ENCODE results near the gene POLD2. TPM values are rescaled to one million over a fixed set of nuclear protein-coding genes. Genes with fewer than 3 reads are reported as not detected.

Gene POLD2
- total and polyA plus RNA-seq, 2 of the 4 experiments (the other 2 are of a cell fraction), result 142 to 163 TPM

- no peak for TF ChIP-seq MAZ (IDR thresholded peaks at IDR 0.05; ENCODE audit: borderline replicate concordance, low read depth, low read length)
- no TSS peak for BruUV-seq (replicated peaks)
- H2BK20ac ChIP-seq (ENCODE audit: low read depth, low read length), result no peak overlapping the region
- H2AFZ ChIP-seq (replicated peaks; ENCODE audit: low read length, poor library complexity), result no peak overlapping the region
- no peak overlapping the region for H3K4me2 ChIP-seq (ENCODE audit: low read depth, low read length)
- H3K56ac ChIP-seq (ENCODE audit: extremely low read depth, insufficient read depth, low read length), result no peak overlapping the region
- no peak overlapping the region for H2AK9ac ChIP-seq (replicated peaks; ENCODE audit: low read depth, low read length, poor library complexity)
- no peaks in the 10 kb centered on the region for H4K20me1 ChIP-seq (ENCODE audit: insufficient read depth, low read length)
- intact Hi-C loops (cut with micrococcal nuclease), result no loop called here
- H3K4ac ChIP-seq (ENCODE audit: low read depth, low read length), result no peak overlapping the region
- H3K79me1 ChIP-seq (ENCODE audit: low read depth in 1 of 2, low read length in 2 of 2), result no peaks in the 10 kb centered on the region
- no peak overlapping the region for H3K9ac ChIP-seq (ENCODE audit: low read depth, low read length)
- in situ Hi-C loops (cut with MboI; ENCODE audit: low sequenced_read_pairs), result no loop called here
- ATAC-seq (ENCODE audit: low read depth) (no peak), DNase-seq (no peak)
- H3K23ac ChIP-seq (ENCODE audit: low read depth, low read length), result no peak overlapping the region
- no peak overlapping the region for H2BK5ac ChIP-seq (ENCODE audit: low read depth, low read length, poor library complexity, severe bottlenecking)
- no peaks in the 10 kb centered on the region for H3K9me3 ChIP-seq (ENCODE audit: control insufficient read depth, insufficient read depth, low read length)
- no peak overlapping the region for H2BK120ac ChIP-seq (ENCODE audit: low read depth, low read length)
- H3K9me1 ChIP-seq (ENCODE audit: insufficient read depth, low read length), result no peaks in the 10 kb centered on the region
- H3K27me3 ChIP-seq (ENCODE audit: control insufficient read depth, insufficient read depth, low read length), result peaks cover 6% of the 10 kb centered on the region; the same call in 1 of the 2 replicates
- no peak overlapping the region for H2AK5ac ChIP-seq (ENCODE audit: low read depth, low read length)
- H4K5ac ChIP-seq (ENCODE audit: low read depth, low read length), result no peak overlapping the region
- H3K14ac ChIP-seq (replicated peaks; ENCODE audit: low read depth, low read length), result no peak overlapping the region
- H3K4me3 ChIP-seq (ENCODE audit: insufficient read depth, low read depth, low read length), result no peak overlapping the region
- ChIA-PET CTCF (no interaction called here), POLR2A (ENCODE audit: unreplicated experiment) (no interaction called here)
- no peaks in the 10 kb centered on the region for H3K4me1 ChIP-seq (ENCODE audit: control insufficient read depth, insufficient read depth, low read length)
- H3K18ac ChIP-seq (ENCODE audit: low read depth, low read length), result no peak overlapping the region
- dilution Hi-C loops (cut with HindIII; ENCODE audit: low sequenced_read_pairs, unreplicated experiment), result no loop called here
- H2BK15ac ChIP-seq (ENCODE audit: low read depth, low read length), result no peak overlapping the region
- no peak overlapping the region for H4K91ac ChIP-seq (ENCODE audit: insufficient read depth, low read depth, low read length)
- H4K8ac ChIP-seq (ENCODE audit: low read depth in 2 of 2, low read length in 2 of 2), result no peak overlapping the region
- H3K36me3 ChIP-seq (ENCODE audit: control insufficient read depth, insufficient read depth, low read length), result no peaks in the 10 kb centered on the region
- WGBS, 2 experiments (ENCODE audit: extremely low coverage in 2 of 2, insufficient read length in 1 of 2), result 81% methylated on average over 5 of the region's 8 CpGs; no CpG with 5 or more reads in 1 of the 2 experiments
- H3K27ac ChIP-seq (ENCODE audit: insufficient read depth, low read length), result no peak overlapping the region
Measured at GRCh38 chr7:44138698-44139097, 15.3 kb upstream of the POLD2 start.
